GM19099 (cell line): Measurements from ENCODE around the gene ZSWIM5.

Experiments
- POLR2A ChIP-seq: IDR thresholded peaks from 3 replicates; pipeline ENCODE4 v1.6.1; 2011; ENCODE audit warnings: low read depth; ENCODE audit not compliant: insufficient read length; ENCODE audit errors: extremely low read depth

The ZSWIM5 gene

DNA sequence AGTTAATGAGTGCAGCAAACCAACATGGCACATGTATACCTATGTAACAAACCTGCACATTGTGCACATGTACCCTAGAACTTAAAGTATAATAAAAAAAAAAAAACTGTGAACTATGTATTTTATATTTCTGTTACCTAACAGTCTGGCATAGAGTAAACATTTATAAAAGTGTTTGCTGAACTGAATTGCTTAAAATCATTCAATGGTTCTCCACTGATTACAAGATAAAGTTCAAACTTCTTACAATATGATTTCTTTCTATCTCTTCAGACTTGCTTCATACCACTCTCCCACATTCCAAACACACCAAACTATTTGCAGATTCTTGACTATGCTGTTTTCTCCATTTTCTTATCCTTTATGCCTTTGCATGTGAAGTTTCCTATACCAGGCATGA lies 104.5 kb downstream of the ZSWIM5 start:
- no peak for TF ChIP-seq POLR2A

GRCh38 chr1:45097944-45098343 lies 108.5 kb downstream of the ZSWIM5 start:
- no peak for TF ChIP-seq POLR2A

GRCh38 chr1:45097079-45097478 lies 109.3 kb downstream of the ZSWIM5 start:
- no peak for TF ChIP-seq POLR2A

DNA sequence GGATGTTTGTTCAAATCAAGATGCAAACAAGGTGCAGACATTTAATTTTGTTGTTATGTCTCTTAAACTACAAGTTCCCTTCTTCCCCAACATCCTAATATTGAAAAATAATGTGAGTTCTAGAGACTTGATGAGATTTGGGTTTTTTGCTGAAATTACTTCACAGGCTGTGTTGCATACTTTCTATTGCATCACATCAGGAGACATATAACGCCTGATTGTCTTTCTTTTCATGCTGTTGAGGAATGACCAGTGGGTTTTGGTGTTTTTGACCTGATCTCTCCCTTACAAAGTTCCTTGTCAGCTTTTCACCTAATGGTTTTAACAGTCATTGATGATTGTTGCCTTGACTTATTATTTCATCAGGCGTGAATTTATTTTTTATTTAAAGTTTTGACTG lies 111.0 kb downstream of the ZSWIM5 start:
- TF ChIP-seq POLR2A, result no peak

GRCh38 chr1:45093334-45093733 lies 113.1 kb downstream of the ZSWIM5 start:
- TF ChIP-seq POLR2A, result no peak

DNA sequence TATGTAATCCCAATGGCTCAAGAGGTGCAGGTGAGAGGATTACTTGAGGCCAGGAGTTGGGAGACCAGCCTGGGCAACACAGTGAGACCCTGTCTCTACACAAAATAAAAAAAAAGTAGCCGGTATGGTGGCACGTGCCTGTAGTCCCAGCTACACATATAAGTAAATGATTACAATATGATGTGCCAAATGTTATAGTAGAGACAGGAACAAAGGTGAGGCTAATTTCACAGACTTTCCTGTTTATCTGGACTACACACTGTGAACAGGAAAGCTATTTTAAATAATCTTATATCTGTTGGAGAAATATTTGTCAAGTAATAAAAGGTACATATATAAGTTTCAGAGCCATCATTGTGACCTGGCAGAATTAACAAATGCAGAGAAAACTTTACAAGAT lies 116.7 kb downstream of the ZSWIM5 start:
- TF ChIP-seq POLR2A, result no peak

DNA sequence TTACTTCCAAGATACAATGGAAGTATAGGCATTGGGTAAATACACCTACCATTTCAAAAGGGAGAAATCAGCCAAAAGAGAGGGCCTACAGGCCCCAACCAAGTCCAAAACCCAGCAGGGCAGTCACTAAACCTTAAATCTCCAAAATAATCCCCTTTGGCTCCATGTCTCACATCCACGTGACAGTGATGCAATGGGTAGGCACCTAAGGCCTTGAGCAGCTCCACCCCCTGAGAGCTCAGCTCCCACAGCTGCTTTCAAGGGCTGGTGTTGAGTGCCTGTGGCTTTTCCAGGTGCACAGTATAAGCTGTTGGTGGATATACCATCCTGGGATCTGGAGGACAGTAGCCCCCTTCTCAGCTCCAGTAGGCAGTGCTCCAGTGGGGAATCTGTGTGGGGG lies 121.8 kb downstream of the ZSWIM5 start:
- TF ChIP-seq POLR2A, result no peak

DNA sequence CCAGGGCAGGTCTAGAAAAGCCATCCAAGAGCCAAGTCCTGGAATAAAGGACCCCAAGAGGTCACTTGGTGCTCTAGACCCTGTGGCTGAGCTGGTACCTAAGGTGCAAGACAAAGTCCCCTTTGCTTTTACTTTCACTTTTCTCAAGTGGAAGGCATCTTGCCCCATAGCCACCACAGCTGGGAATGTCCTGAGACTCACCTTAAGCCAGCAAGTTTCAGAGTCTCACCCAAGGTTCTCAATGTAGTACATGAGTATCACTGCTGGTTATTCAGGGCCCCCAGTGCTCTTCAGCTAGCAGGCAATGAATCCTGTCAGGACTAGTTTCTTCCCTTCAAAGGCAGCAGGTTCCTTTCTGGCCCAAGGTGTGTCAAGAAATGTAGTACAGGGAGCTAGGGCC lies 126.9 kb downstream of the ZSWIM5 start:
- TF ChIP-seq POLR2A, result no peak

- TF ChIP-seq POLR2A, result no peak
These were observed 134.8 kb downstream of the ZSWIM5 start for GRCh38 chr1:45071567-45071966.

DNA sequence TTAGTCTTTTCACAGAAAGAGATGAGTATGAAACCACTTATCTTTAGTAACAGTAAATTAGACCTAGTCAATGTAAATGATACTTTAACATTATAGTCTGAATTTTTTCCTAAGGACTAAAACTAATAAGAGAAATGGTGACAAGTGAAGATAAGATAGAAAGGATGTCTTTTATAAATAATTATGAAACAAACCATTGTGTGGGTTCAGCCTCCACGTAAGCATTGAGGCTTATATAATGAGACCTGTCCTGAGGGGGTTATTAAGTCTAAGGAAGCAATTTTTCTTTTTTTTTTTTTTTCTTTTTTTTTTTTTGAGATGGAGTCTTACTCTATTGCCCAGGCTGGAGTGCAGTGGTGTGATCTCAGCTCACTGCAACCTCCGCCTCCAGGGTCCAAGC lies 138.6 kb downstream of the ZSWIM5 start:
- no peak for TF ChIP-seq POLR2A

- TF ChIP-seq POLR2A, result no peak
These were observed 141.3 kb downstream of the ZSWIM5 start for GRCh38 chr1:45065083-45065482.

DNA sequence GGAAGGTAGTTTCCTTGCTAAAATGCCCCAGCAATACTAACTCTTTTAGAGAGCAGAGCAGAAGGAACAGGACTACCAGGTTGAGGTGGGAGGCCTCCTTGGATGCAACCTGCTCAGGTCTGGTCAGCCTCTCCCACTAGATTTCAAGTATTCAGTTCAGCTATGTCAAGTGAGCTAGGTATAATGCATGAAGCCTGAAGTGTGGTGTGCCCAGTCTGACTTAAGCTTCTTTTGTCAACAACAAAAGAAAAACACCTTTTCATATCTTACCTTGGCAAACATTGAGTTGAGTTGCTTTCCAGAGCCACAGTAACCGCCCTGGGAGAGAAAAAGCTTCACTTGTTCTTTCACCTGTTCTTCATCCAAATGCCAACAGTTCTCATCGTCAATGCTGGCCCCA lies 146.6 kb downstream of the ZSWIM5 start:
- TF ChIP-seq POLR2A, result no peak

DNA sequence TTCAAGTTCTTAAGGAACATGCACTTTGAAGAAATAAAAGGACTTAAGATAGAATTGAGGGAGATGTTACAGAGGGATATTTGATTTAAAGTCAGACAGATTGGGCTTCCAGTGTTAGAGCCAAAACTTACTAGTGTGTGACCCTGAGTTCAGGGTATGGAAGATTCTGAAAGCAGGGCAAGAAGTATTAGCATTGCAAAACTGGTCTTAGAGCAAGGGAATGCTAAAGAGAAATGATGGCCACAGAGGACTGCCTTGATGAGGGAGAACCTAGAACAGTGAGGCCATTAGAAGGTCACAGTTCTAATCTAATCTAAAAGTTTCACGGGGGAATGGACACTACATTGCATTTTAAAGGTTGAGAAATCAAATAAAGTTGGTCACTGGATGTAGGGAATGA lies 148.9 kb downstream of the ZSWIM5 start:
- no peak for TF ChIP-seq POLR2A

DNA sequence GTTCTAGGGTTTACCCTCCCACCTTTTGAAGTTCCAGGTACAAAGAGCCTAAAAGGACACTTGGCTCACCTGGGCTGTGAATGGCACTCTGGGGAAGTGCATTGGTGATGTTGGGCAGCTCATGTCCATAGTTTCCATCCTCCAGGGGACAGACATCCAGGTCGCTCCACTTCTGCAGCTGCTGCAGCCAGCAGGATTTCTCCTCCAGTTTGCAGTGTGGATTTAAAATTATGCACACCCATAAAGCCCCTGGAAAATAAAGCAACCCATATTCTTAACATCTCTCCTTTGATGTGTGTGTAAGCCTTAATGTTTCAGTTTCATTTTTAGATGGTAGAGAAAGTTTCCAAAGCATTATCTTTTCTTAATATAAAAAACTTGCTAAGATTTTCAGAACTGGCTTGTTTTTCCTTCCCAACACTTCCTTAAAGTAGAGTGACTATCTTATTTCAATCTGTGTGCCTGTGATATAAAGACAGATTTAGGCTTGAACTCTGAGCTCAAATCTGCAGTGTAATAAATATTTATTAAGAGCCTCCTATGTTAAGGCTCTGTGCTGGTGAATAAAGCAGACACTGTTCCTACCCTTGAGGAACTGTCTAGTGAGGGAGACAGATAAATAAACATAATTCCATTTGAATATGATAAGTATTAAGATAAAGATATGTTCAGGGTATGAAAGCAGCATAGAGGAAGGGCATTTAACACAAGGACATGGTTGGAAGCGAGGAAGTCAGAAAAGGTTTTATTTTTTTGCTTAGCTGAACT lies 155.2 kb downstream of the ZSWIM5 start:
- no peak for TF ChIP-seq POLR2A

GRCh38 chr1:45047032-45047431 lies 159.4 kb downstream of the ZSWIM5 start:
- TF ChIP-seq POLR2A, result no peak

GRCh38 chr1:45044916-45045315 lies 161.5 kb downstream of the ZSWIM5 start:
- no peak for TF ChIP-seq POLR2A

DNA sequence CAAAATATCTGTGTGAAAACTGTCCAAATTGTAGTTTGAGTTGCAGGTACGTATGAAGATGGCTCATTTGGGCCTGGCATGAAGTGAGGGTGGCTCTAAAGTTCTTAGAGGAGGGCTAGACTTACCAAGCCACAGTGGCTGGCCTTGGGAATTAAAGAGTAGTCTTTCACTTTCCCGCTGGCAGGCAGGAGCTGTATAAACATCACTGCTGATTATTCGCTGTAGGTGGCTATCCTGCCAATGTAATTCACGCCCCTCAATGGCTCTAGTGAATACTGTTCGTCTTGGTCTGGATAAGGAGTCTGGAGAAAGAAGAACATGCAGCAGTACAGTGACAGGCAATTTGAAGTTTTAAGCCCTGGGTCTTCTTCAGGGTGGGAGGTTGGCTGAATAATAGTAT lies 163.3 kb downstream of the ZSWIM5 start:
- no peak for TF ChIP-seq POLR2A
